GM21528 (cell line): ENCODE data around the gene ETFA.
A peak's percentile ranks its signal among the peaks of the same experiment; 100 is the strongest.

ENCODE experiments used
- ATAC-seq: cut with Tn5 transposase; IDR thresholded peaks from one replicate; pipeline ENCODE4 v1.9.1; 2021; ENCODE audit warnings: mild to moderate bottlenecking, moderate library complexity; ENCODE audit not compliant: unreplicated experiment, low FRiP score

Gene ETFA

GRCh38 chr15:76340803-76341365, 29.6 kb upstream of the ETFA start:
- ATAC-seq, result no peak

DNA sequence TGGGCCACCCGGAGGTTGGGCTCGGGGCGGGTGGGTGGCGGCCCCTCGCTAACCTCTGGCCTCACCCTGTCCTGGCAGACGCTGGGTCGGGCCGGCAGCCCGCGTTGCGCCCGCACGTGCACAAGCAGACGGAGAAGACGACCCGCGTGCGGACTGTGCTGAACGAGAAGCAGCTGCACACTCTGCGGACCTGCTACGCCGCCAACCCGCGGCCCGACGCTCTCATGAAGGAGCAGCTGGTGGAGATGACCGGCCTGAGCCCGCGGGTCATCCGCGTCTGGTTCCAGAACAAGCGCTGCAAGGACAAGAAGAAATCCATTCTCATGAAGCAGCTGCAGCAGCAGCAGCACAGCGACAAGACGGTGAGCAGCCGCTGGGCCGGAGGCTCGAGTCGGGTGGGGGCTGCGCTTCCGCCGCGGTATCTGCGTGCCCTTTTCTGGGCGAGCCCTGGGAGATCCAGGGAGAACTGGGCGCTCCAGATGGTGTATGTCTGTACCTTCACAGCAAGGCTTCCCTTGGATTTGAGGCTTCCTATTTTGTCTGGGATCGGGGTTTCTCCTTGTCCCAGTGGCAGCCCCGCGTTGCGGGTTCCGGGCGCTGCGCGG, 29.0 kb upstream of the ETFA start:
- ATAC-seq, result no peak

GRCh38 chr15:76339305-76340197, 28.3 kb upstream of the ETFA start:
- ATAC-seq, result no peak

- no peak for ATAC-seq
Measured at GRCh38 chr15:76338486-76339304, 27.4 kb upstream of the ETFA start.

- no peak for ATAC-seq
Measured at GRCh38 chr15:76337696-76338485, 26.6 kb upstream of the ETFA start.

DNA sequence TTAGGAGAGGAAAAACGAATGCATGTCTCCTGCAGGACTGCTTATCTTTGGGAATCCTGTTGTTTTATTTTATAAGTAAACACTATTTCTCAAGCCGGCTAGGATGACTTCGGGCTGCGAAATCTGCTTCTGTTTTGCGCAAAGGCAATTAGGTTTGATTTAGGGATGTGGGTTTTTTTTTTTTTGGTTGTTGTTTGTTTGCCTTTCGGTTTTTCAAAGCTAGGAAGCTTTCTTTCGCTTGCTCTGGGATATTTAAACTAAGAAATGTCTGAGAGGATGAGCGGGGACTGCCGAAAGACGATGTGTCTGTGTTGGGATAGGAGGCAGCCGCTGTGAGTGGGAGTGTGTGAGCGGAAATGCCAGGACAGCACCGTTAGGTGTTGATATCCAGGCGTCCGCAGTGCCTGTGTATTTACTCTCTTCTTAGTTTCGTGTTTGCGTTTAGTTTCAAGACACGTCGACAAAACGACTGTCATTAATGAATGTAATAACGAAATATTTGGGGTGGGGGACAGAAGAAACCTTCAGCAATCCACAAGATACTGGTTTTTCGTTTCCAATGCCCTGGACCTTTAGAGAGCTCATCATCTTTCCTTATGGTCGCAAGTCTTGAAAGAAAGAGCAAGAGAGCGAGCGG, 25.9 kb upstream of the ETFA start:
- ATAC-seq, result no peak

GRCh38 chr15:76336254-76337058, 25.2 kb upstream of the ETFA start, which contains the start of gene ISL2:
TSS of gene ISL2 (plus strand) at chr15:76336773. CDS start at chr15:76336884, 111 bp downstream.
- ATAC-seq, result peak; percentile 51

DNA sequence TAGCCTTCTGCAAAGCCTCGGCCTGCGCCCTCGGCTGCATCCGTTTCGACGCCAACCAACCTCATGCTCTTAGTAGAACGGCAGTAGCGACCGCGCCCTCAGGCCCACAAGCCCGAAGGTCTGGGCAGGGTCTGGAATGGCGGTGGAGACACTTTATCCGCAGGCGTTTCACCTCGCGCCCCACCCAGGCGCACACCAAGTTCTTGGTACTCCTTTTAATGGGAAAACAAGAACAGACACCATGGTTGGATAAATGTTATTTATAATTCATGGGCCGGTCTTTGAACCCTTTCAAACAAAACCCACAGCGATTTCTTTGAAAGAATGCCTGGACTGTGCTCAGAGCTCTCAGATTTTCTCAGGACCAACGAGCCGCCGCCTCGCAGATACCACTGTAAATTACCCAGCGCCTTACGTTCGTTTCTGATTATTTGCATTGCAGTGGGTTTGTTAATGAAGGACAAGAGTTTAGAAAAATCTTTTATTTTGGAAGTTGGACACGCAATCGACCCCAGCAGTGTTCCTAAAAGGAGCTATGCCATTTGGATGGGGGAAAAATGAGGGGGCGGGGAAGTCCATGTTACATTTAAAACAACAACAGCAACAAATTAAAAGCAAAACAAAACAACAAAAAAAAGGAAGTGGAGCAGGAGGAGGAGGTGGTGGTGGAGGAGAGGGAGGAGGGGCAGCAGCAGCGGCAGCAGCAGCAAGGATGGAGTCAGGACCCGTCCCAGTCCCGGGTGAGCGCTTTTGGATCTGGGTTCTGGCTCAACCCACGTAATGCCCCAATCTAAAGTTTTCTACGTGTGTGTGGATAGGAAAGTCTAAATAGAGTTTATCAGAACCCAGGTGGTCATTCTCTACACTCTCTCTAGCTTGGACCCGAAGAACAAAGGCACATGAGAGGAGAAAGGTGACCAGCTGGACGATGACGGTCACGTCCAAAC, 24.3 kb upstream of the ETFA start:
- no peak for ATAC-seq

DNA sequence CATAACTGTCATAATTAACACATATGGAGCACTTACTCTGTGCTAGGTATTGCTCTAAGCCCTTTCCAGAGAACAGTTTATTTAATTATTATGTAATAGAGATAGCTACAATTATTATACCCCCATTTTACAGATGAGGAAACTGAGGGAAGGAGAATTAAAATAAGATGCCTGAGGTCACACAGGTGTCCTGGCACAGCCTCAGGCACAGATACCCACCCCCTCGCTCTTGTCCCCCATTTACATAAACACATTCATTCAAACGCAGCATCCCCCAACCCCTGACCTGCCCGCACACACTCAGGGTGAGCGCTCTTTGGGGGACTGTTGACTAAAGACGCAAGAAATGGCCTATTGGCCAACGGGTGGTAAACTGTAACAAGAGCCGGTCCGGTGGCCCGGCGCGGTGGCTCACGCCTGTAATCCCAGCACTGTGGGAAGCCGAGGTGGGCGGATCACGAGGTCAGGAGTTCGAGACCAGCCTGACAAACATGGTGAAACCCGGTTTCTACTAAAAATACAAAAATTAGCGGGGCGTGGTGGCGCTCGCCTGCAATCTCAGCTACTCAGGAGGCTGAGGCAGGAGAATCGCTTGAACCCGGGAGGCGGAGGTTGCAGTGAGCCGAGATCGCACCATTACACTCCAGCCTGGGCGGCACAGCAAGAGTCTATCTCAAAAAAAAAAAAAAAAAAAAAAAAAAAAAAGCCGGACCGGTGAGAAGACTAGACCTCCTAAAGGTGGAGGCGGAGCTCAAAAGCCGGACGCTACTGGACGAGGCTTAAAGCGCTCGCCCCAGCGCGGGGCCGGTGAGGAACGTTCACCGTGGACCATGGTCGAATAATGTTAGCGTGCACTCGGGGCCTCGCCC, 23.4 kb upstream of the ETFA start:
- ATAC-seq, result no peak

DNA sequence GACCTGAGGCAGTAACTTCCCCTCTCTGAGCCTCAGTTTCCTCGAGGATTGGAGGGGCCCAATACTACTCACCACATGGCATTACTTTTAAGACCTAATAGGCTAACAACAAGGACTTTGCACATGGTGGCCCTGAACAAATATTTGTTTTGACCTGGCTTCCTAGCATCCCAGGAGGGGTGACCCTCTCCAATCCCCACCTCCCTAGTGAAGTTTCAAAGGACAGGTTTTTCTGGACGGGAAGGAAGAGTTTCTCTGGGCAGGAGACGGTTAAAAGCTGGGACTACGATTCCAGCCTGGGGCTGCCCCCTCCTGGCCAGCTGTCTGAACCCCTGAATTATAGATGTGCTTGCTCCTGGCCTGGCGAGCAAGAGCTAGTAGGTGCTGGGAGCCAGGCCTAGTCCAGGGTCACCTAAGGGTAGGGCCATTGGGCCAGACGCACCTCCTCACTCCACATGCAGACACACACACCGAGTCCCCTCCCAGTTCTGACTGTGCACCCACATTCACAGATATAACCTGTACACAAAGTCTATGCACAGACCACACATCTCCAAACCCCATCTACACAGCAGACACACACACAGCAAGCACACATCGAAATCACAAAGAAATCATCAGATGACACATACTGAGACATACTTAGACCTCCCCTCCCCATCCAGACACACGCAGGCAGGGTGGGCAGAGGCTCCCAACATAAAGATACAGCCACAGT, 22.6 kb upstream of the ETFA start:
- no peak for ATAC-seq

- ATAC-seq, result no peak
Measured at GRCh38 chr15:76333309-76333708, 22.0 kb upstream of the ETFA start.

- no peak for ATAC-seq
Measured at GRCh38 chr15:76332796-76333195, 21.5 kb upstream of the ETFA start.

GRCh38 chr15:76330080-76330680, 18.9 kb upstream of the ETFA start:
- ATAC-seq, result no peak

- ATAC-seq, result no peak
Measured at GRCh38 chr15:76328958-76329357, 17.7 kb upstream of the ETFA start.

- ATAC-seq, result no peak
Measured at GRCh38 chr15:76328106-76328696, 16.9 kb upstream of the ETFA start.
